GM12874 (cell line): ENCODE measurements around the gene CARD8.

Experiments
- TF ChIP-seq, protein P1 (sequence below): IDR thresholded peaks from 2 replicates; pipeline ENCODE4 v1.5.1; 2011; ENCODE audit warnings: low read depth, mild to moderate bottlenecking, control low read depth, low read length, moderate library complexity; ENCODE audit not compliant: insufficient read depth

The CARD8 gene

DNA sequence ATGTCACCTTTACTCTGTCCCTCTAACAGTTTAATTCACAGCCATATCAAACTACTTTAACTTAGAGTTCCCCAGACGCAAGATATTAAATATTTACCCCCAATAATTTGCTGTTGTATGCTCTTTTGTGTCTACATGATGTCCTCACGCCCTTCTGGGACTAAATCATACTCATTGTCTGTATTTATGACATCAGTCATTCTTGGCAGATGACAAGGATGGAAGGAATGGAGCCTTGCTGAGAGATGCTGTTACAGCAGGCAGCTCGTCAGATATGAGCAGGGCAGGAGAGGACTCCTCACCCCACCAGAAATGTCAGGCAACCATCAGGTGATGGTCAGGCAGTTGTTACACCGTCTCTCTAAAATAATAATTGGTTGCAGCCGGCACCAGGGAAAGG is 41.8 kb downstream of the CARD8 start:
- TF ChIP-seq, protein P1, sequence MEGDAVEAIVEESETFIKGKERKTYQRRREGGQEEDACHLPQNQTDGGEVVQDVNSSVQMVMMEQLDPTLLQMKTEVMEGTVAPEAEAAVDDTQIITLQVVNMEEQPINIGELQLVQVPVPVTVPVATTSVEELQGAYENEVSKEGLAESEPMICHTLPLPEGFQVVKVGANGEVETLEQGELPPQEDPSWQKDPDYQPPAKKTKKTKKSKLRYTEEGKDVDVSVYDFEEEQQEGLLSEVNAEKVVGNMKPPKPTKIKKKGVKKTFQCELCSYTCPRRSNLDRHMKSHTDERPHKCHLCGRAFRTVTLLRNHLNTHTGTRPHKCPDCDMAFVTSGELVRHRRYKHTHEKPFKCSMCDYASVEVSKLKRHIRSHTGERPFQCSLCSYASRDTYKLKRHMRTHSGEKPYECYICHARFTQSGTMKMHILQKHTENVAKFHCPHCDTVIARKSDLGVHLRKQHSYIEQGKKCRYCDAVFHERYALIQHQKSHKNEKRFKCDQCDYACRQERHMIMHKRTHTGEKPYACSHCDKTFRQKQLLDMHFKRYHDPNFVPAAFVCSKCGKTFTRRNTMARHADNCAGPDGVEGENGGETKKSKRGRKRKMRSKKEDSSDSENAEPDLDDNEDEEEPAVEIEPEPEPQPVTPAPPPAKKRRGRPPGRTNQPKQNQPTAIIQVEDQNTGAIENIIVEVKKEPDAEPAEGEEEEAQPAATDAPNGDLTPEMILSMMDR, result no peak

DNA sequence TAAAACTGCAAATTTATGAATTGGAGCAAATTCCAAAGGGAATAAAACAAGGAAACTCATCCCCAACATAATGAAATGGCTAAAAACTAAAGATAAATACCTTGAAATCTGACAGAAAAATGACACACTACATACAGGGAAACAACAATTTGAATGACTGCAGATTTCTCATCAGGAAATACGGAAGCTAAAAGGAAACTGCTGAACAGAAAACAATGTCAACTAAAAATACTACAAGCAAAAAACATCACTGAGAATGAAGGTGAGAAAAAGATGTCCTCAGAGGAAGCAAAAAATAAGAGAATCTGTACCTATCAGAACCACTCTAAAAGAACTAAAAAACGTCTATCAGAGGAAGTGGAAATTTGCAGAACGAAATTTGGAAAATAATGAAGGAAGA is 45.7 kb downstream of the CARD8 start:
- TF ChIP-seq, protein P1, result no peak

DNA sequence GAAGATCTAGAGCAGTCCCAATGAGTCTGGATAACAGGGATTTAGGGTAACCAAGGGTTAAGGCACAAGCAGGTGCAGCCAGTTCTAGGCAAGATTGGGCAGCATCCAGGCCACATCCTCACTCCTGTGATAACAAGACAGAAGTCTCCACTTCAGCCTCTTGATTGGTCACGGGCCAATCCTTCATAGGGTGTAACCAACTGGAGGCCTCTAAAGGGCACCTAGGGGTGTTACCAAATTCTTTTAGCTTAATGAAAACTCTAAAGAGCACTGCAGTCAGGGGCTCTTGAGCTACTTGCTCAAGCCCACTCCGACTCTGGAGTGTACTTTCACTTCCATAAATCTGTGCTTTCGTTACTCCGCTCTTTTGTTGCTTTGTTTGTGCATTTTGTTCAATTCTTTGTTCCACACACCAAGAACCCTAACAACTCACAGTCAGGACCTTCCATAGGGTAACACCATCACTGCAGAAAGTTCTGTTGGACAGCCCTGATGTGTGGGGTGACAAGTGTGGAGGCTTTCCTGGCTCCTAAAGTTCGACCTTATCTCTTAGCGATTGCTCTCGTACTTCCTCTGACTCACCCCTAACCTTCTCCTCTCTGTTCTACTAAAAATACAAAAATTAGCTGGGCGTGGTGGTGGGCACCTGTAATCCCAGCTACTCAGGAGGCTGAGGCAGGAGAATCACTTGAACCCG is 49.2 kb downstream of the CARD8 start:
- TF ChIP-seq, protein P1, result no peak

DNA sequence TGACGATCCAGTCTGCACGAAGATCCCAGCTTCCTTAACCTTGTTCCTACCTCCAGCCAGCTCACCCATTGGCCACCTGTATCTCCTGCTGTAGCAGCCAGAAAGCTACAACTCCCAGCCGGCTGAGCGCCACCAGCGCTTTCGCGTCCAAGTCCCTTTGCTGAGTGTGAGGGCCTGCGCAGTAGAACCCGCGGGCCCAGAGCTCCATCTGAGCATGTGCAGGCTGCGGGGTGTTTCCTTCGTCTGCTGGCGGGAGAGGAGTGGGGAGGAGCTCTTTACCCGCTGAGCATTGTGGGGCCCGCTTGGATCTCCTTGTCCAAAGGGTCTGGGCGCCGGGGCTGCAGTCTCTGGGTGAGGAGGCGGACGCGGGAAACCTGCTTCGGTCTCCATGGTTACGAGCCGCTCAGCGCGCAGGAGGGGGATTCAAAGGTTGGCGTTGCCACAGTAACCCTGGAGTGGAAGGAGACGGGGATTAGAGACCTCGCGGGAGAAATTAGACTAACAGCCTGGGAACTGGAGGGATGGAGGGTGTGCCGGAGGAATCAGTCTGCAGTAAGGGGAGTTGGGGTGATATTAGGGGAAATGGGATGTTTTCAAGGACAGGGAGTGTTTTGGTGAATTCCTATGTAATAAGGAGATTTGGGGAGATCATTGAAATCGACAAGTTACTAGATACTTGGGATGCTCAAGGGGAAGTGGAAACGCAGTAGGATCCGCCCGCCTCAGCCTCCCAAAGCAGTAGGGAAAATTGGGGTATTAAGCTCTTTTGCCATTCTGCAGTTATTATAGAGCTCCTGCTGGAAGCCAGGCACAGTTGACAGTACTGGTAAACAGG is 51.7 kb downstream of the CARD8 start:
- TF ChIP-seq, protein P1, result no peak

DNA sequence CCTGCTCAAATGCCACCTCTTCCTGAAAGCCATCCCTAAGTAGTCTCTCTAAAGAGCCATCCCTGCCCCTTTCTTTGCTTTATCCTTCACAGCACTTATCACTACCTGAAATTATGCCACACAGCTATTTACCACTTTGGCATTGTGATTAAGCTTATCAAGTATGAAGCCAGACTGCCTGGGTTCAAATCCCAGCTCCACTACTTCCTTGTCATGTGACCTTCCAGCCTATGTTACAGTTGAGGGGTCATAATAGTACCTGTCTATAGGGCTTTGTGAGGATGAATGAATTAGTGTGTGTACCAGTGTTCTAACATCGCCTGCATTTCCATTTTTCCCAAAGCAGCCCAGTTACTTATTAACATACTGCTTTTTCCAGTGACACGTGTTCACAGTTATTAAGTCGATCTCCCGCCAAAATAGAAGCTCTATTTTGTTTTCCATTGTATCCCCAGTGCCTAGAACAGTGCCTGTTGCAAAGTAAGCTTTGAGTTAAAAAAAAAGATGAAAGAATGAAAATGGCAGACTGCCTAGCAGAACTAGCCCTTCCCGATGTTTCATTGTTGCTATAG is 52.4 kb downstream of the CARD8 start:
- TF ChIP-seq, protein P1, result no peak

DNA sequence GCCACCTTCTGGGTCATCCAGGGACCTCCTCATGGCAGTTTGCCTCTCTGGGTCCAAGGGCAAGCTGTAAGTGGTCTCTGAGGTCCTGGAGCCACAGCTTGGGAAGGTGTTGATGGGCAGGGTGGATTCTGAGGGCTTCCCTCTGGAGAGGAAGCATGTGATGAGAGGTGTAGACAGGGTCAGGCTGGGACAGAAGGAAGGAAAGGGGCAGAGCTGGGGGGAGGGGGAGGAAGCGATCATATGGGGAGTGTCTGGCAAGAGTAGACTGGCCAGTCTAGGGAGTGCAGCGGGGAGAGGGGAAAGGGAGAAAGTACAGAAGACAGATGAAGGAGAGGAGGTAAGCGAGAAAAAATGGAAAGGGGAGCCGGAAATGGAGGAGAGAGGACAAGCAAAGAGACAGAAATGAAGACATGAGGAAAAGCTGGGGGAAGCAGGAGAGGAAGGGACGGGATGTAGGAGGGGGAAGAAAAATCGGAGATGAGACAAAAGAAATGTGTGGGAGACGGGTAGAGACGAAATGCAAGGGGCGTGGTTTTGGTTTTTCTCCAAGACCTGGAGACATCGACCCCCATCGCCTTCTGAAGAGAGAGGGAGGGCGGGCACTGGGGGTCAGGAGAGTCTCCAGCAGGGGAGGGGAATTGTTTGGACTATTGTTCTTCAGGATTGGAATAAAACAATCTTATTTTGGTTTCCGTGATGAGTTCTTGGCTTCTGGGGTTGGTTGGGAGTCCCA is 58.6 kb downstream of the CARD8 start:
- TF ChIP-seq, protein P1, result no peak

DNA sequence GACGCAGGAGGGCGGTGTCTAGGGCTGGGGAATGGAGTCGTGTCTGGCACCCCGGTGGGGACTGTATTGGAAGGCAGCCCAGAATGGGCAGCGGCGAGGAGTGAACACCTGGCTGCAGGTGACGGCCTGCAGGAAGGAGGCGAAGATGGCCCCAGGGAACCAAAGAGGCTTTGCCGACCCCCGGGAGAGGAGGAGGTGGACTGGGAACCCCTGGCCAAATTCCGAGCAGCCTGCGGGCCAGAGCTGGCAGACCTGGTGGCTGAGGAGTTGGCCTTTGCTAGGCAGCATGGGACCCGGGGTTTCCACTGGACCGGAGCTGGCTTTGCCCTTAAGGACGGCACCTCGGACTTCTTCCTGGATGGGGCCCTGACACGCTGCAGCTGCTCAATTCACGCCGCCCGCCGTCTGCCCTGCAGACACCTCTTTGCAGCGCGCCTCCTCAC is 59.4 kb downstream of the CARD8 start:
- TF ChIP-seq, protein P1, result no peak
